Fibroblast of lung (primary cell): ENCODE data around the gene PGP. TPM values are rescaled to one million over a fixed set of nuclear protein-coding genes. Genes with fewer than 3 reads are reported as not detected.
A peak's percentile ranks its signal among the peaks of the same experiment; 100 is the strongest.

ENCODE experiments used
- DNase-seq, 2 donors: peaks; one replicate each; pipeline versions ENCODE4 v3.0.0 to v3.0.0-alpha.2; 2010; ENCODE audit warnings: low read depth in 2 of 2
- H2AFZ ChIP-seq: 2 replicates; pipeline ENCODE4 v1.5.1; 2012; ENCODE audit warnings: low read length, control low read depth, inconsistent platforms
- H3K27ac ChIP-seq: 2 replicates; pipeline ENCODE4 v1.5.1; 2011; ENCODE audit warnings: low read length, control low read depth; ENCODE audit not compliant: insufficient read depth
- H3K27me3 ChIP-seq: 2 replicates; pipeline ENCODE4 v1.5.1; 2011; ENCODE audit warnings: mild to moderate bottlenecking, low read length; ENCODE audit not compliant: control insufficient read depth, insufficient read depth
- H3K36me3 ChIP-seq: 2 replicates; pipeline ENCODE4 v1.5.1; 2011; ENCODE audit warnings: low read length; ENCODE audit not compliant: control insufficient read depth, insufficient read depth
- H3K4me1 ChIP-seq: 2 replicates; pipeline ENCODE4 v1.5.1; 2011; ENCODE audit warnings: low read length; ENCODE audit not compliant: control insufficient read depth, insufficient read depth; ENCODE audit errors: extremely low read depth
- H3K4me2 ChIP-seq: 2 replicates; pipeline ENCODE4 v1.5.1; 2011; ENCODE audit warnings: low read length, control low read depth; ENCODE audit not compliant: insufficient read depth; ENCODE audit errors: extremely low read depth
- H3K4me3 ChIP-seq, 4 experiments: fragments of 200-600 bp in 1 of 4; sonication (generic) in 1 of 4; replicated peaks in 1 of 4; 2 replicates each; pipeline ENCODE4 v1.5.1; 2011 to 2016; ENCODE audit warnings: low read length in 4 of 4, low read depth in 3 of 4, mild to moderate bottlenecking in 3 of 4, control low read depth in 2 of 4, inconsistent platforms in 1 of 4, mixed read lengths in 1 of 4; ENCODE audit not compliant: insufficient read depth in 1 of 4; ENCODE audit errors: control extremely low read depth in 1 of 4
- H3K79me2 ChIP-seq: 2 replicates; pipeline ENCODE4 v1.5.1; 2012; ENCODE audit warnings: mild to moderate bottlenecking, low read length, inconsistent platforms; ENCODE audit not compliant: control insufficient read depth, insufficient read depth
- H3K9ac ChIP-seq: 2 replicates; pipeline ENCODE4 v1.5.1; 2011; ENCODE audit warnings: mild to moderate bottlenecking, low read length, control low read depth; ENCODE audit not compliant: insufficient read depth
- H3K9me3 ChIP-seq: 2 replicates; pipeline ENCODE4 v1.5.1; 2012; ENCODE audit warnings: low read depth, low read length; ENCODE audit not compliant: control insufficient read depth, insufficient read depth
- H4K20me1 ChIP-seq: 2 replicates; pipeline ENCODE4 v1.5.1; 2011; ENCODE audit warnings: low read length; ENCODE audit not compliant: control insufficient read depth, insufficient read depth; ENCODE audit errors: extremely low read depth
- EZH2 ChIP-seq: IDR thresholded peaks from 2 replicates; pipeline ENCODE4 v1.5.1; 2012; ENCODE audit warnings: low read length, control low read depth, mild to moderate bottlenecking; ENCODE audit errors: missing control alignments
- polyA plus RNA-seq, 2 donors: library from polyadenylated mRNA; depleted of rRNA in 1 of 2; stranded (reverse) in 1 of 2; unstranded in 1 of 2; fragments of >200 nt; gene quantifications; 2 replicates each; pipeline ENCODE4 v1.2.1, GENCODE V29; 2011 to 2012; ENCODE audit warnings: missing spikeins in 1 of 2
- total RNA-seq: library from RNA; depleted of rRNA; stranded (reverse); fragments of >200 nt; gene quantifications from 2 replicates; pipeline ENCODE4 v1.2.1, GENCODE V29; 2014
- TF ChIP-seq, protein P1 (sequence below), 2 donors: IDR thresholded peaks in 1 of 2; conservative IDR thresholded peaks in 1 of 2; 1 replicate in 1 of 2; 2 replicates in 1 of 2; pipeline ENCODE4 v1.5.1; 2011 to 2012; ENCODE audit warnings: low read length in 2 of 2, control low read depth in 1 of 2, inconsistent platforms in 1 of 2, low read depth in 1 of 2, mild to moderate bottlenecking in 1 of 2

The PGP gene
- total and polyA plus RNA-seq, 2 donors (not counting 1 experiment from before 2014, with no cell fraction given), result 4.2 to 9.6 TPM

DNA sequence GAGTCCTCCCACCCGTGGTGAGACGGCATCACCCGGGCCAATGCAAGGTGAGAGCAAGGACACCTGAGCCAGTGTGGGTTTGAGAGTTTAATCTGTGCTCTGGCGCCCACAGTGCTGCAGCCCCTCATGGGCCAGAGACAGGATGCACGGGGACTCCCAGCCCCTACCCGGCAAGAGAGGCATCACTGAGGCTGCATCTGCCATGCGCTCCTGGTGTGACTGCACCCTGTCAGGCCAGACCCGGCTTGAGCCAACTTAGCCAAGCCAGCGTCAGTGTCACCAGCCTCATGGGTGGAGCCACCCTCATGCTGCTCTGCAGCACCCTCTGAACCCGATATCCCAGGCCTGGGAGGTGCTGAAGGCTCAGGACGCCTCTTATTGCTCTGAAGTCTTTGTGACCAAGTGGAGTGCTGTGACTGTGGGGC is 2.7 kb downstream of the PGP start:
- no peak overlapping the region for H3K4me2 ChIP-seq

GRCh38 chr16:2210386-2211365 is 4.0 kb downstream of the PGP start, which contains the start of gene BRICD5:
Gene BRICD5 (minus strand): TSS chr16:2210863. CDS start chr16:2210833, 30 bp downstream.
- no peaks in the 10 kb centered on the region for H3K27me3 ChIP-seq
- H3K9me3 ChIP-seq, result no peaks in the 10 kb centered on the region
- no peak within 1 kb of the TSS for H2AFZ ChIP-seq
- no peak within 1 kb of the TSS for H3K9ac ChIP-seq
- TF ChIP-seq EZH2, result no peak
- TF ChIP-seq, protein P1, sequence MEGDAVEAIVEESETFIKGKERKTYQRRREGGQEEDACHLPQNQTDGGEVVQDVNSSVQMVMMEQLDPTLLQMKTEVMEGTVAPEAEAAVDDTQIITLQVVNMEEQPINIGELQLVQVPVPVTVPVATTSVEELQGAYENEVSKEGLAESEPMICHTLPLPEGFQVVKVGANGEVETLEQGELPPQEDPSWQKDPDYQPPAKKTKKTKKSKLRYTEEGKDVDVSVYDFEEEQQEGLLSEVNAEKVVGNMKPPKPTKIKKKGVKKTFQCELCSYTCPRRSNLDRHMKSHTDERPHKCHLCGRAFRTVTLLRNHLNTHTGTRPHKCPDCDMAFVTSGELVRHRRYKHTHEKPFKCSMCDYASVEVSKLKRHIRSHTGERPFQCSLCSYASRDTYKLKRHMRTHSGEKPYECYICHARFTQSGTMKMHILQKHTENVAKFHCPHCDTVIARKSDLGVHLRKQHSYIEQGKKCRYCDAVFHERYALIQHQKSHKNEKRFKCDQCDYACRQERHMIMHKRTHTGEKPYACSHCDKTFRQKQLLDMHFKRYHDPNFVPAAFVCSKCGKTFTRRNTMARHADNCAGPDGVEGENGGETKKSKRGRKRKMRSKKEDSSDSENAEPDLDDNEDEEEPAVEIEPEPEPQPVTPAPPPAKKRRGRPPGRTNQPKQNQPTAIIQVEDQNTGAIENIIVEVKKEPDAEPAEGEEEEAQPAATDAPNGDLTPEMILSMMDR (conservative IDR thresholded peaks at IDR 0.05 in 1 of 2, IDR thresholded peaks at IDR 0.05 in 1 of 2; ENCODE audit: low read depth in 1 of 2, low read length in 2 of 2), result no peak
- DNase-seq, result peak; percentile 20
- peaks cover 27% of the 10 kb centered on the region for H3K36me3 ChIP-seq
- H3K4me1 ChIP-seq, result peaks cover 9% of the 10 kb centered on the region
- no peak within 1 kb of the TSS for H3K4me2 ChIP-seq
- peaks cover 25% of the 10 kb centered on the region for H3K79me2 ChIP-seq
- H3K27ac ChIP-seq, result no peak within 1 kb of the TSS
- H3K4me3 ChIP-seq, result no peak within 1 kb of the TSS
- H4K20me1 ChIP-seq, result no peaks in the 10 kb centered on the region

More for the DNA sequence above, 2.7 kb downstream of the PGP start:
- peaks cover 23% of the 10 kb centered on the region for H3K36me3 ChIP-seq
- H4K20me1 ChIP-seq, result no peaks in the 10 kb centered on the region
- DNase-seq, result no peak
- H3K4me1 ChIP-seq, result peaks cover 7% of the 10 kb centered on the region
- no peak overlapping the region for H3K9ac ChIP-seq
- no peak overlapping the region for H2AFZ ChIP-seq
- no peak overlapping the region for H3K4me3 ChIP-seq
- no peak overlapping the region for H3K27ac ChIP-seq
- no peaks in the 10 kb centered on the region for H3K9me3 ChIP-seq
- TF ChIP-seq, protein P1 (conservative IDR thresholded peaks at IDR 0.05 in 1 of 2, IDR thresholded peaks at IDR 0.05 in 1 of 2; ENCODE audit: low read depth in 1 of 2, low read length in 2 of 2), result no peak
- TF ChIP-seq EZH2, result no peak
- H3K79me2 ChIP-seq, result peaks cover 18% of the 10 kb centered on the region
- H3K27me3 ChIP-seq, result no peaks in the 10 kb centered on the region

- no peak for TF ChIP-seq EZH2
- TF ChIP-seq, protein P1 (conservative IDR thresholded peaks at IDR 0.05 in 1 of 2, IDR thresholded peaks at IDR 0.05 in 1 of 2; ENCODE audit: low read depth in 1 of 2, low read length in 2 of 2), result no peak
- peaks cover 25% of the 10 kb centered on the region for H3K79me2 ChIP-seq
- no peak overlapping the region for H3K9ac ChIP-seq
- H4K20me1 ChIP-seq, result no peaks in the 10 kb centered on the region
- H3K36me3 ChIP-seq, result peaks cover 27% of the 10 kb centered on the region
- no peaks in the 10 kb centered on the region for H3K27me3 ChIP-seq
- H3K4me2 ChIP-seq, result no peak overlapping the region
- no peak for DNase-seq
- peaks cover 9% of the 10 kb centered on the region for H3K4me1 ChIP-seq
- H3K9me3 ChIP-seq, result no peaks in the 10 kb centered on the region
- H3K27ac ChIP-seq, result no peak overlapping the region
- no peak overlapping the region for H2AFZ ChIP-seq
- H3K4me3 ChIP-seq, result no peak overlapping the region
Measured at GRCh38 chr16:2210009-2210332, 4.7 kb downstream of the PGP start.
